ENCODE measurements around the gene PLA2G3.
"Not testable (repeated sequence)": the region's sequence is repeated elsewhere in the genome, so short reads cannot be mapped to it uniquely, and the experiment has no call there.

Gene PLA2G3

GRCh38 chr22:31139866-31140716 is at the start of gene PLA2G3:
PLA2G3 (minus strand) TSS chr22:31140508; CDS start chr22:31140354, 154 bp downstream.
- FAIRE-seq (no peak), DNase-seq (ENCODE audit: low spot score) (no peak)

GRCh38 chr22:31187627-31188026 is 47.3 kb upstream of the PLA2G3 start:
- FAIRE-seq (no peak), DNase-seq (ENCODE audit: low spot score) (no peak)

GRCh38 chr22:31185056-31185455 is 44.7 kb upstream of the PLA2G3 start:
- DNase-seq (ENCODE audit: low spot score) (no peak), FAIRE-seq (no peak)

- FAIRE-seq (no peak), DNase-seq (ENCODE audit: low spot score) (no peak)
Observed at GRCh38 chr22:31184015-31184414, 43.7 kb upstream of the PLA2G3 start.

GRCh38 chr22:31179345-31179744 is 39.0 kb upstream of the PLA2G3 start:
- peak; percentile 81 for DNase-seq (ENCODE audit: low spot score)
- FAIRE-seq = peak; percentile 92

- no peak for FAIRE-seq
- no peak for DNase-seq (ENCODE audit: low spot score)
Observed at GRCh38 chr22:31178859-31179258, 38.6 kb upstream of the PLA2G3 start.

GRCh38 chr22:31177420-31178162 is 37.3 kb upstream of the PLA2G3 start:
- peak; percentile 79 for DNase-seq (ENCODE audit: low spot score)
- peak; percentile 87 for FAIRE-seq

- DNase-seq (ENCODE audit: low spot score) = no peak
- FAIRE-seq = no peak
Observed at GRCh38 chr22:31176923-31177322, 36.6 kb upstream of the PLA2G3 start.

GRCh38 chr22:31173386-31174145 is 33.3 kb upstream of the PLA2G3 start:
- FAIRE-seq = peak; percentile 11
- peak; percentile 56 for DNase-seq (ENCODE audit: low spot score)

GRCh38 chr22:31171734-31172133 is 31.4 kb upstream of the PLA2G3 start:
- not testable (repeated sequence) for FAIRE-seq; DNase-seq (ENCODE audit: low spot score)

- FAIRE-seq = no peak
Observed at GRCh38 chr22:31170971-31171370, 30.7 kb upstream of the PLA2G3 start.

GRCh38 chr22:31162015-31162765 is 21.9 kb upstream of the PLA2G3 start:
- FAIRE-seq (no peak), DNase-seq (ENCODE audit: low spot score) (no peak)

More at GRCh38 chr22:31170971-31171370, 30.7 kb upstream of the PLA2G3 start:
- no peak for DNase-seq (ENCODE audit: low spot score)

GRCh38 chr22:31161386-31161785 is 21.1 kb upstream of the PLA2G3 start:
- FAIRE-seq = no peak
- DNase-seq (ENCODE audit: low spot score) = no peak

GRCh38 chr22:31160328-31160978 is 20.1 kb upstream of the PLA2G3 start:
- DNase-seq (ENCODE audit: low spot score) (no peak), FAIRE-seq (no peak)

- FAIRE-seq = no peak
- no peak for DNase-seq (ENCODE audit: low spot score)
Observed at GRCh38 chr22:31155422-31155821, 15.1 kb upstream of the PLA2G3 start.

GRCh38 chr22:31154975-31155374 is 14.7 kb upstream of the PLA2G3 start:
- no peak for FAIRE-seq

GRCh38 chr22:31153357-31153756 is 13.0 kb upstream of the PLA2G3 start:
- FAIRE-seq = no peak

More at GRCh38 chr22:31154975-31155374, 14.7 kb upstream of the PLA2G3 start:
- DNase-seq (ENCODE audit: low spot score) = no peak

GRCh38 chr22:31151872-31152271 is 11.6 kb upstream of the PLA2G3 start:
- no peak for DNase-seq (ENCODE audit: low spot score)
- FAIRE-seq = no peak

More at GRCh38 chr22:31153357-31153756, 13.0 kb upstream of the PLA2G3 start:
- no peak for DNase-seq (ENCODE audit: low spot score)

- no peak for DNase-seq (ENCODE audit: low spot score)
- FAIRE-seq = no peak
Observed at GRCh38 chr22:31150615-31151014, 10.3 kb upstream of the PLA2G3 start.

- DNase-seq (ENCODE audit: low spot score) = peak; percentile 54
- no peak for FAIRE-seq
Observed at GRCh38 chr22:31148953-31149627, 8.8 kb upstream of the PLA2G3 start.

Measured in RCC 7860 (cell line).